HepG2 (cell line): ENCODE measurements around the gene MIB2. TPM values are rescaled to one million over a fixed set of nuclear protein-coding genes. Genes with fewer than 3 reads are reported as not detected.

Source experiments
- EZH2 ChIP-seq: conservative IDR thresholded peaks from 2 replicates; pipeline ENCODE4 v1.6.1; 2012; ENCODE audit warnings: mild to moderate bottlenecking, low read depth, low read length, moderate library complexity
- GPBP1L1 ChIP-seq: sonication (generic); formaldehyde crosslinking; IDR thresholded peaks from 2 replicates; pipeline ENCODE4 v1.5.0; 2020; ENCODE audit warnings: mild to moderate bottlenecking, missing genetic modification reagents
- HNRNPK ChIP-seq: fragments of 200-400 bp; formaldehyde crosslinking; IDR thresholded peaks from 2 replicates; pipeline ENCODE4 v1.6.1; 2018; ENCODE audit warnings: low read length, low read depth, moderate library complexity, mild to moderate bottlenecking; ENCODE audit not compliant: poor library complexity, severe bottlenecking
- IRX3 ChIP-seq: sonication (generic); formaldehyde crosslinking; IDR thresholded peaks from 2 replicates; pipeline ENCODE4 v1.8.1; 2023; ENCODE audit warnings: mild to moderate bottlenecking, low read depth, missing genetic modification reagents, borderline replicate concordance
- KDM5A ChIP-seq: fragments of 200-600 bp; sonication (generic); IDR thresholded peaks from 2 replicates; pipeline ENCODE4 v1.7.0; 2018; ENCODE audit warnings: antibody characterized with exemption, mild to moderate bottlenecking, low read length, borderline replicate concordance
- MAFF ChIP-seq: IDR thresholded peaks from 2 replicates; pipeline ENCODE4 v1.6.1; 2011; ENCODE audit warnings: low read depth, low read length, improper control_type of control experiment
- MLLT10 ChIP-seq: sonication (generic); formaldehyde crosslinking; IDR thresholded peaks from 2 replicates; pipeline ENCODE4 v1.4.0; 2020; ENCODE audit warnings: missing genetic modification reagents
- NFYC ChIP-seq: IDR thresholded peaks from 2 replicates; pipeline ENCODE4 v1.6.1; 2016; ENCODE audit warnings: missing genetic modification reagents, missing compliant biosample characterization
- REST ChIP-seq, 2 experiments: IDR thresholded peaks; 2 replicates each; pipeline ENCODE4 v1.6.1; 2011 to 2012; ENCODE audit warnings: low read length in 2 of 2, borderline replicate concordance in 1 of 2, low read depth in 1 of 2, mild to moderate bottlenecking in 1 of 2, moderate library complexity in 1 of 2
- SMARCC2 ChIP-seq: fragments of 450-650 bp; IDR thresholded peaks from 2 replicates; pipeline ENCODE4 v1.6.1; 2017; ENCODE audit warnings: antibody characterized with exemption, mild to moderate bottlenecking
- SP5 ChIP-seq: IDR thresholded peaks from 2 replicates; pipeline ENCODE4 v1.6.1; 2016; ENCODE audit warnings: low read depth, borderline replicate concordance
- ZNF577 ChIP-seq: sonication (generic); formaldehyde crosslinking; IDR thresholded peaks from 2 replicates; pipeline ENCODE4 v1.4.0; 2020; ENCODE audit warnings: mild to moderate bottlenecking, low read depth, missing genetic modification reagents, borderline replicate concordance
- ZNF597 ChIP-seq: sonication (generic); formaldehyde crosslinking; IDR thresholded peaks from 2 replicates; pipeline ENCODE4 v1.5.0; 2020; ENCODE audit warnings: missing genetic modification reagents
- ZNF75D ChIP-seq: sonication (generic); formaldehyde crosslinking; IDR thresholded peaks from 2 replicates; pipeline ENCODE4 v1.8.1; 2023; ENCODE audit warnings: missing genetic modification reagents, mild to moderate bottlenecking, borderline replicate concordance
- ZNF773 ChIP-seq: sonication (generic); formaldehyde crosslinking; IDR thresholded peaks from 2 replicates; pipeline ENCODE4 v1.4.0; 2020; ENCODE audit warnings: missing genetic modification reagents, borderline replicate concordance
- polyA plus RNA-seq, 8 experiments: library from polyadenylated mRNA; depleted of rRNA in 3 of 8; stranded (reverse) in 7 of 8; unstranded in 1 of 8; fragments of >200 nt; fragmentation: Illumina TruSeq in 4 of 8; extraction: Trizol in 4 of 8; gene quantifications; 2 replicates each; pipeline versions ENCODE4 v1.2.1 to v1.2.3, GENCODE V29; 2011 to 2016; ENCODE audit warnings: low read depth in 4 of 8, missing spikeins in 1 of 8, mixed read lengths in 1 of 8; ENCODE audit not compliant: insufficient read depth in 1 of 8
- total RNA-seq, 5 experiments: library from RNA; depleted of rRNA; stranded (reverse); fragments of >200 nt; fragmentation: Illumina TruSeq; extraction: Trizol; gene quantifications; 2 replicates each; pipeline ENCODE4 v1.2.3, GENCODE V29; 2016; ENCODE audit warnings: low read depth in 1 of 5
- TF ChIP-seq, protein P1 (sequence below): sonication (generic); formaldehyde crosslinking; IDR thresholded peaks from 2 replicates; pipeline ENCODE4 v1.8.0; 2022; ENCODE audit warnings: mild to moderate bottlenecking, missing genetic modification reagents; ENCODE audit not compliant: insufficient replicate concordance
- TF ChIP-seq, protein P2 (sequence below): sonication (generic); formaldehyde crosslinking; conservative IDR thresholded peaks from 2 replicates; pipeline ENCODE4 v1.4.0; 2020; ENCODE audit warnings: mild to moderate bottlenecking, missing genetic modification reagents, moderate library complexity

The MIB2 gene
- total and polyA plus RNA-seq, 2 of the 13 experiments (the other 11 are each of a cell fraction or from before 2014, with no cell fraction given), result 19.9 to 30.4 TPM

DNA sequence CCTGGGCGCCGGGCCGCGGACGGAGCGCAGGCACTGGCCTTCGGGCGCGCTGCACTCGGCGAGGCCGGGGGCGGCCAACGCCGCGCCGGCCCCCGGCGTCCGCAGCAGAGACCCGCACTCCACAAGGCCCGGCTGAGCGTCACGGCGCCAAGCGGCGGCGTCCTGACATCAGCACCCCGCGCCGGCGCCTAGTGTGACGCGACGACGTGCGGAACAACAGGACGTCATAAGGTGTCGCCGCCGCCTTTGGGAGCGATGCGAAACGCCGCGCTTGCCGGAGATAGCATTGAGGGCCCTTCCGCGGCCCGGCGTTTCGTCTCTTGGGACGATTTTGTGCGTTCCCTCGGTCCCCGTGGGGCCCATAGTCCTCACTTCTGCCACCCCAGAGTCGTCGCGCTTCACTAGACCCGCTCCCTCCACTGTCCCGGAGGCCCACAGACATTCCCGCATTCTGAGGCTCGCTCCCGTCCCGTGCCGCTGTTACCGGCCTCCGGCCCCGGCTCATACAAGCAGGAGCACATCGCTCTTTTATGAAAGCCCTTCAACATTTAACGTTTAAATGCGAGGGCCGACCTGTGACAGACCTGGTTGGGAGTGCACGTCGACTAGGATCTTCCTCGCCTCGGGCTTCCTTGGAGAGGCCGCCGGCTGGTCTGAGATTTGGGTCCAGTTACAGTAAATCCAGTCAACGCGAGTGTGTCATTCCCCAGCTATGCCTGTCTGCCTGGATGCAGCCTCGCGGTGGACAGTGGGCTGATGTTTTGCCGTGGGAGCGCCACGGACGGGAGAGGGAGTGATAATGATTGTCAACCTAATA lies 40.4 kb upstream of the MIB2 start, which contains the start of gene SSU72 (continued):
- no peak for TF ChIP-seq ZNF597
- peak; percentile 60; the same call in 1 of the 2 replicates for TF ChIP-seq SMARCC2
- TF ChIP-seq REST (IDR thresholded peaks at IDR 0.05; ENCODE audit: borderline replicate concordance in 1 of 2, low read depth in 1 of 2, low read length in 2 of 2), result no peak
- TF ChIP-seq GPBP1L1 (CRISPR knock-in tag), result no peak
- TF ChIP-seq EZH2, result no peak
- TF ChIP-seq, protein P1, sequence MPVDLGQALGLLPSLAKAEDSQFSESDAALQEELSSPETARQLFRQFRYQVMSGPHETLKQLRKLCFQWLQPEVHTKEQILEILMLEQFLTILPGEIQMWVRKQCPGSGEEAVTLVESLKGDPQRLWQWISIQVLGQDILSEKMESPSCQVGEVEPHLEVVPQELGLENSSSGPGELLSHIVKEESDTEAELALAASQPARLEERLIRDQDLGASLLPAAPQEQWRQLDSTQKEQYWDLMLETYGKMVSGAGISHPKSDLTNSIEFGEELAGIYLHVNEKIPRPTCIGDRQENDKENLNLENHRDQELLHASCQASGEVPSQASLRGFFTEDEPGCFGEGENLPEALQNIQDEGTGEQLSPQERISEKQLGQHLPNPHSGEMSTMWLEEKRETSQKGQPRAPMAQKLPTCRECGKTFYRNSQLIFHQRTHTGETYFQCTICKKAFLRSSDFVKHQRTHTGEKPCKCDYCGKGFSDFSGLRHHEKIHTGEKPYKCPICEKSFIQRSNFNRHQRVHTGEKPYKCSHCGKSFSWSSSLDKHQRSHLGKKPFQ (CRISPR knock-in tag), result no peak
- no peak for TF ChIP-seq ZNF773 (CRISPR knock-in tag)
- TF ChIP-seq IRX3 (CRISPR knock-in tag), result no peak
- TF ChIP-seq NFYC, result peak; percentile 37
- no peak for TF ChIP-seq MAFF
- TF ChIP-seq ZNF75D (CRISPR knock-in tag), result no peak
- no peak for TF ChIP-seq SP5
- TF ChIP-seq HNRNPK, result no peak
- TF ChIP-seq ZNF577 (CRISPR knock-in tag), result no peak
- no peak for TF ChIP-seq MLLT10
- TF ChIP-seq KDM5A, result peak; percentile 92
- TF ChIP-seq, protein P2, sequence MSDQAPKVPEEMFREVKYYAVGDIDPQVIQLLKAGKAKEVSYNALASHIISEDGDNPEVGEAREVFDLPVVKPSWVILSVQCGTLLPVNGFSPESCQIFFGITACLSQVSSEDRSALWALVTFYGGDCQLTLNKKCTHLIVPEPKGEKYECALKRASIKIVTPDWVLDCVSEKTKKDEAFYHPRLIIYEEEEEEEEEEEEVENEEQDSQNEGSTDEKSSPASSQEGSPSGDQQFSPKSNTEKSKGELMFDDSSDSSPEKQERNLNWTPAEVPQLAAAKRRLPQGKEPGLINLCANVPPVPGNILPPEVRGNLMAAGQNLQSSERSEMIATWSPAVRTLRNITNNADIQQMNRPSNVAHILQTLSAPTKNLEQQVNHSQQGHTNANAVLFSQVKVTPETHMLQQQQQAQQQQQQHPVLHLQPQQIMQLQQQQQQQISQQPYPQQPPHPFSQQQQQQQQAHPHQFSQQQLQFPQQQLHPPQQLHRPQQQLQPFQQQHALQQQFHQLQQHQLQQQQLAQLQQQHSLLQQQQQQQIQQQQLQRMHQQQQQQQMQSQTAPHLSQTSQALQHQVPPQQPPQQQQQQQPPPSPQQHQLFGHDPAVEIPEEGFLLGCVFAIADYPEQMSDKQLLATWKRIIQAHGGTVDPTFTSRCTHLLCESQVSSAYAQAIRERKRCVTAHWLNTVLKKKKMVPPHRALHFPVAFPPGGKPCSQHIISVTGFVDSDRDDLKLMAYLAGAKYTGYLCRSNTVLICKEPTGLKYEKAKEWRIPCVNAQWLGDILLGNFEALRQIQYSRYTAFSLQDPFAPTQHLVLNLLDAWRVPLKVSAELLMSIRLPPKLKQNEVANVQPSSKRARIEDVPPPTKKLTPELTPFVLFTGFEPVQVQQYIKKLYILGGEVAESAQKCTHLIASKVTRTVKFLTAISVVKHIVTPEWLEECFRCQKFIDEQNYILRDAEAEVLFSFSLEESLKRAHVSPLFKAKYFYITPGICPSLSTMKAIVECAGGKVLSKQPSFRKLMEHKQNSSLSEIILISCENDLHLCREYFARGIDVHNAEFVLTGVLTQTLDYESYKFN, result no peak
